NCI-H748 treated with DMSO at 0.1 percent for 48 hours (cell line): ENCODE results near the gene OR10J5.
"Not testable (repeated sequence)": the region's sequence is repeated elsewhere in the genome, so short reads cannot be mapped to it uniquely, and the experiment has no call there.

Experiments
- DNase-seq: peaks from one replicate; lab custom pipeline; 2025; lab: John Stamatoyannopoulos, UW

Gene OR10J5

GRCh38 chr1:159535907-159536306 lies at the start of gene OR10J5:
OR10J5 (minus strand) TSS chr1:159536007; CDS start chr1:159536007, 0 bp downstream.
- no peak for DNase-seq

GRCh38 chr1:159584536-159584935 lies 48.7 kb upstream of the OR10J5 start:
- DNase-seq, result no peak

DNA sequence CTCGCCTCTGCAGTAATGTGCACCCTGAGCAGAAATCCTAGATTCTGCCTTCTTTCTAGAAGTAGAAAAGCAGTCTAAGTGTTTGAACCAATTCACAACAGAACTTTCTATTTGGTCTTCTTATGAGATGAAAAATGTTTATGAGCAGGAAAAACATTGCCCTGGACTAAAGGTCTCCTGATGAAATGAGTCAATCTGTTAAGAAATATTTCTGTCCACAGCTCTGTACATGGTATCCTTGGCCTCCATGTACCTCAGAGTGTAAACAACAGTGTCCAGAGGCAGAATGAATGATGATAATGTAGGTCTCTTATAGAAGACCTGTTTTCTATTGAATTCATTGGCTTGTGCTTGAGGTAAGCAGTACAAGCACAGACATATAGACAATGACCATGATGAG lies 45.6 kb upstream of the OR10J5 start:
- DNase-seq, result no peak

GRCh38 chr1:159580340-159580739 lies 44.5 kb upstream of the OR10J5 start:
- no peak for DNase-seq

DNA sequence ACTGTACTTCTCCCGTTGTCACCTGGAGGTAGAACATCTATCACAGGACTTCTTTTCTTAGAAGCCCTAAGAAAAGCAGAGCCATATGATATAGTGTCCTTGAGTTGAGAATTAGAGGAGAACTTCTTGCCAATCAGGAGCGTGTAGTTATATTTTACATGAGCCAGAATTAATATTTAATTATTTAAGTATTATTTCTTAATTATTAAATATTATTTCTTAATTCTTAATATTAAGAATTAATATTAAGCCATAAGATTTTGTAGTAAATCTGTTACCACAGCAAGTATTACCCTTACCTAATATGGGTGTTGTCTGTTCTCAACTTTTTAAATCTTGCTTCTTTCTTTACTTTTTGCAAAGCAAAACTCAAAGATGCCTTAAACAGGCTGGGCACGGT lies 41.6 kb upstream of the OR10J5 start:
- no peak for DNase-seq

GRCh38 chr1:159562680-159563079 lies 26.9 kb upstream of the OR10J5 start:
- no peak for DNase-seq

GRCh38 chr1:159561497-159561896 lies 25.7 kb upstream of the OR10J5 start:
- DNase-seq, result no peak

DNA sequence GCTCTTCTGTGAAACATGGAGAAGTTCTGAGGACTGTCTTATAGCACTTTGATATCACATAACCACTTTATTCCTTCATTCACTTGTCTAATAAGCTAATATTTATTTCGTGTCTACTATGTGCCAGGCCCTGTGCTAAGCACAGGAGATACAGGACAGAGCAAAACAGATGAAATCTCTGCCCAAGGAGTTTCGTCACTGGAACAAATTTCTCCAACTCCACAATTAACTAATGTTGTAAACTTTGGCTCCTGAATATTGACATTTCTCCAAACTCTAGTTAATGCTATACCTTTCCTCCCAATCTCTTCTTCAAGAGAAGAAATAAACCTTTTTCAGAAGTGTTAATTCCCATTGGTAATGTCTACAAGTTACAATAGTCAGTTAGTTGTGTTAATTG lies 24.8 kb upstream of the OR10J5 start:
- no peak for DNase-seq

GRCh38 chr1:159556931-159557369 lies 21.1 kb upstream of the OR10J5 start:
- no peak for DNase-seq

DNA sequence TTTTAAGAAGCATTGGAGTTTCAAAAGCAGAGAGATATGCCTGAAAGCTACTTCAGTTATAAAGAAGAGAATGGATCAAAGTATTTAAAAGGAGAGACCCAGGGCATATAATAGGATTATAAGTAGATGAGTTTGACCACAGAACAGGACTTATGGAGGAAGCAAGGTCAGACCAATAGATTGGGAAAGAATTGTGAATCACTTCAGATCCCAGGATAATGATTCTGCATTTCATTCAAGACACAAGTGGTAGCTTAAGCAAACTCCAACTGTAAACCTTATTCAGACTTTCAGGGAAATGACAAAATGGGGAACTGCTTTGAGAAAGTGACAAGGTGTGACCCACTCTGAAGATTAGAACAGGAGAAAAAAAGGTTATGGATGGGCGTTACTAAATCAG lies 18.9 kb upstream of the OR10J5 start:
- no peak for DNase-seq

GRCh38 chr1:159554261-159554660 lies 18.5 kb upstream of the OR10J5 start:
- DNase-seq, result no peak

GRCh38 chr1:159548126-159548525 lies 12.3 kb upstream of the OR10J5 start:
- no peak for DNase-seq

DNA sequence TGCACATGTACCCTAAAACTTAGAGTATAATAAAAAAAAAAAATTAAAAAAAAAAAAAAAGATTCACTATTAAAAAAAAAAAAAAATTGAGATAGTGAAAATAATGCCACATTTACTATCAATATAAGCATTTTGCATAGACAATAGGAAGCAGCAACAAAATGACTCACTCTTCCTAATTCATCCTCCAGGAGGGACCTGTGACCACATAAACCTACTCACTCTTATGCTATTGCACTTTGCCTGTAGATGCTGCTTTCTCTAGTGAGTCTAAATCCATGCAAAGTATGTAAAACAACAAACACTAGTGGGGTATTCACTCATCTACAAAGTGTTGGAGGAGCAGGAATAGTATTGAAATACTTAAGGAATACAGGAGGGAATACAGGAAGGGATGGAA lies 2.9 kb downstream of the OR10J5 start:
- no peak for DNase-seq

GRCh38 chr1:159524792-159525191 lies 11.0 kb downstream of the OR10J5 start:
- DNase-seq, result not testable (repeated sequence)

GRCh38 chr1:159510229-159510541 lies 25.6 kb downstream of the OR10J5 start:
- DNase-seq, result no peak

DNA sequence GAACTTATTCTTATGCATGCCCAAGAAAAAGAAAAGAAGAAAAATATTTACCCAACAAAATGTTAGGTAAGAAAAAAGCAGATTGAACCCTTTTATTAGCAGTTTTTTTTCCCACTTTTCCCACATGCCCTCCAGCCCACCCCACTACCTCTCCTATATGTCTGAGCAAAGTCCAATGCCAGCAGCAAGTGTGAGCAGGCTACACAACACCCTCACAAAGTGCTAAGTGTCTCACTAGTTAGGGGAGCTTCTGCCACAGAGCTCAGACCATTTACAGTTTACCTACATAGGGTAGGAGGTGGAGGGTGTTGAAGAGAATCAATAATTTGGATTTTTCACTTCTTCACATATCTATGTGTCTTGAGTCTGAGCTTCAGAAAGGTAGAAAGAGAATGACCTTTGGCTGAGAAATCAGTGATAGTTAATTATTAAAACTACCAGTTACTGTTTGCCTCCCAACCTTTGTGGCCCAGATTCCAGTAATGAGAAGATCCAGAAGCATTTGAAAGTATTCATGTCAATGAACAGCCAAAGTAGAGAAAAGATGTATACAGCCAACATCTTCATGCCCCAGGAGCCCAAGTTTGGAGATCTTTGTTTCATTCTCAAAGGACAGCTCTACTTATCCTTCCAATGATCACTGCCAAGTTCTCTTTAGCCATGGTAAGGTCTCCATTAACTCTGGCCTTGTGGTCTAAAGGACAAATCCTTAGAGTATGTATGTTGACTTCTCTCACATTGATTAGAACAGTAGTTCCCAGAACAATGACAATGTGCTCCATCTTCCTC lies 26.2 kb downstream of the OR10J5 start:
- DNase-seq, result no peak

GRCh38 chr1:159508951-159509350 lies 26.9 kb downstream of the OR10J5 start:
- no peak for DNase-seq

- no peak for DNase-seq
Measured at GRCh38 chr1:159505676-159506075, 30.1 kb downstream of the OR10J5 start.

GRCh38 chr1:159501082-159501481 lies 34.7 kb downstream of the OR10J5 start:
- DNase-seq, result no peak

- DNase-seq, result not testable (repeated sequence)
Measured at GRCh38 chr1:159494513-159495210, 41.1 kb downstream of the OR10J5 start.

- DNase-seq, result no peak
Measured at GRCh38 chr1:159493354-159493753, 42.5 kb downstream of the OR10J5 start.

DNA sequence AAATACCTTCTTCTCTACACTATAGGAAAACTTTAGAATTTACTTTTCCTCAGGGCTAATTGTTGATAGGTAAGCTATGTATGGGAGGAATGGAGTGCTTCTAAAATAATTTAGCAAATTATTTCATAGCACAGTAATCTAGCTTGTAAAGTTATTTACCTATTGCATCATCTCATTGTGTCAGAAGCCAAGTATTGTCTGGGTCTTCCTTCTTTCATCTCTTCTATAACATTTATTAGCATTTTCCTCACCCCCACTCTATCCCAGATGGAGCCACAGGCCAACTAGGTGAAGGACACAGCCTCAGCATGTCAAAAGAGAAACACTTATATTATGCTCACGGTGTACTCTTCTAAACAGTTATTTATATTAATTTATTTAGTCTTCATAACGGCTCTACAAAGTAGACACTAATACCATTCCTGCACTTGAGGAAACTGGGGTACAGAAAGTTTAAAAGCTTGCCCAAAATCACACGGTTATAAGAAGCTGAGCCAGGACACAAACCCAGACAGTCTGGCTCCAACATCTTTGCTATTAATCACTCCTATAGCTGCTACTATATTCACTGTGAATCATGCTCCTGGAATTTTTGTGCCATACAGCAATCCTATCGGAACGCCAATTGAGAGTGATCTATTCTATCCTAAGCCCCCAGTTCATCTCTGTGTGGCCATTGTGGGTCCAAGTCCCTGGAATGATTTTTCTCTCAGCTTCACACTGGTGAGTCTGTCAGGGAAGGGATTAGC lies 43.1 kb downstream of the OR10J5 start:
- no peak for DNase-seq
